ENCODE data around the gene MBLAC1.

Gene MBLAC1

DNA sequence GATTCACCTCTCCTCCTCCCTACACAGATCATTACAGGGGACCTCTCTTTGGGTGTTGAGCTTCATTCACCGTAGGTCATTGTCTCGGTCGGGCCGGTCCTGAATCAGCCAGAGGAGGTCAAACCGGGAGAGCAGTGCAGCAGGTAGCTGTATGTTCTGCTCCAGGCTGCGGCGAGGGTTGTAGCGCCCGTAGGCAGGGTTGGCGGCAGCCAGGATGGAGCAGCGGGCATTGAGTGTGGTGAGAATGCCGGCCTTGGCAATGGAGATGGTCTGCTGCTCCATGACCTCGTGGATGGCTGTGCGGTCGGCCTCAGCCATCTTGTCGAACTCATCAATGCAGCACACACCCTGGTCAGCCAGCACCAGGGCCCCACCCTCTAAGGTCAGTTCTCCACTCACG, 31.1 kb upstream of the MBLAC1 start:
- DNase-seq (ENCODE audit: low read depth, low spot score), result no peak

- DNase-seq (ENCODE audit: low read depth, low spot score), result no peak
These were observed 27.9 kb upstream of the MBLAC1 start for GRCh38 chr7:100098913-100099312.

- no peak for DNase-seq (ENCODE audit: low read depth, low spot score)
These were observed 27.3 kb upstream of the MBLAC1 start for GRCh38 chr7:100099452-100099851.

GRCh38 chr7:100100420-100101015, 26.2 kb upstream of the MBLAC1 start:
- DNase-seq (ENCODE audit: low read depth, low spot score), result peak; percentile 92

DNA sequence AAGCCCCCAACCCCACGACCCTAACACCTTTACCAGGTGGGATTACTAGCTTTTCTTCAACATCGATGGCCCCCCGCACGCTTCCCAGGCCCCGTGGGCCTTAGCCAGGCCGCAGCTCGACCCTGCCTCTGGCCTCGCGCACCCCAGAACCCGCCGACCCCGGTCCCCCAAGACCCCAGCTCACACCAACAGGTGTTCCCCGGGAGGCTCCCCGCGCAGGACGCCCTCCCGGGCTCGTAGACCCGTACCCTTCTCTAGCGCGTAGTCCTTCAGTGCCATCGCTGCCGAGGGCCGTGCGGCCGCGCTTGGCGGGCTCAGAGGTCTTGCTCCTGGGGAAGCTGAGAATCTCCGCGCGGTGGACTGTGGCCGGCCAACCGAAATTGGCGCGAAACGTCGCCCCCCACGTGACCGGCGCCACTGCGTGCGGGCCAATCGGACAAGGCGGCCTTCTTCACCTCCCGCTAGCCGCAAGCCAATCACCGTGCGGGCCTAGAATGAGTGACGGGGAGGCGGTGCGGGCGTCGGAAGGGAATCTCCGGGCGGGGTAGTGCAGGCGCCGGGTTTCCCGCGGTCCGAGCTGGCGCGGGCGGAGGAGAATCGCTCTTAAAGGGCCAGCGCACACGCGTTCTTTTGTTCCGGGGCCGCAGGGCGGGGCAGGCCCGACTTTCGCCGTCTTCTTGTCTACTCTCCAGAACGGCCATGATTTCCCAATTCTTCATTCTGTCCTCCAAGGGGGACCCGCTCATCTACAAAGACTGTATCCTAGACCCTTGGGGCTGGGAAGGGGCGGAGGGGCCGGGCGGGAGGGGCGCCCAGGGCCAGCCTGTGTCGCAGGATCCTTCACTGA, 25.5 kb upstream of the MBLAC1 start, which contains the start of the genes AP4M1 and MCM7:
Gene AP4M1, plus strand, starts transcription at position 628 of the 847 bp plus-strand sequence. Its CDS starts 72 bp downstream, at position 700.
Gene MCM7, minus strand, starts transcription at position 382 of the 847 bp plus-strand sequence. Its CDS starts 103 bp downstream, at position 279.
- DNase-seq (ENCODE audit: low read depth, low spot score), result peak; percentile 98

DNA sequence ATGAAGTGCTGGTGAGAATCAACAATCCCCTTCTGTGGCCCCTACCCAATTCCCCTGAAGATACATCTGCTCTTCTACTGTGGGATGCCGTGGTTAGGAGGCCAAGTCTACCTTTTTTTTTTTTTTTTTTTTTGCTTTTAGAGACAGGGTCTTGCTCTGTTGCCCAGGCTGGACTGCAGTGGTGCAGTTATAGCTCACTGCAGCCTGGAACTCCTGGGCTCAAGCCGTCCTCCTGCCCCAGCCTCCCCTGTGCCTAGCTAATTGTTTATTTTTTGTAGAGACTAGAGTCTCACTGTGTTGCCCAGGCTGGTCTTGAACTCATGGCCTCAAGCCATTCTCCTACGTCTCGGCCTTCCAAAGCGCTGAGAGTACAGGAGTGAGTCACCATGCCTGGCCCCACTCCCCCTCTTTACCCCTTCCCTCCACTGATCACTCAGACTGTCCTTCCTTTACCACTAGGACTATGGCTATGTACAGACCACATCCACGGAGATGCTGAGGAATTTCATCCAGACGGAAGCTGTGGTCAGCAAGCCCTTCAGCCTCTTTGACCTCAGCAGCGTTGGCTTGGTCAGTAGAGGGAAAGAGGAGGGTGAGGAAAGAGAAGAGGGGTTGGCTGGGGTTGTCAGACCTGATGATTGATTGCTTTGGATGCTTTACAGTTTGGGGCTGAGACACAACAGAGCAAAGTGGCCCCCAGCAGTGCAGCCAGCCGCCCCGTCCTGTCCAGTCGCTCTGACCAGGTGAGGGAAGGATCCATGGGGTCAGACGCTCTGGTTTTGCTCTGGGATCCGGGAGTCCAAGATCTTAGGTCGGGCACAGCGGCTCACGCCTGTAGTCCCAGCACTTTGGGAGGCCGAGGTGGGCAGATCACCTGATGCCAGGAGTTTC, 23.6 kb upstream of the MBLAC1 start:
- DNase-seq (ENCODE audit: low read depth, low spot score), result no peak

GRCh38 chr7:100105534-100105933, 21.2 kb upstream of the MBLAC1 start:
- DNase-seq (ENCODE audit: low read depth, low spot score), result no peak

- DNase-seq (ENCODE audit: low read depth, low spot score), result no peak
These were observed 20.1 kb upstream of the MBLAC1 start for GRCh38 chr7:100106633-100107032.

DNA sequence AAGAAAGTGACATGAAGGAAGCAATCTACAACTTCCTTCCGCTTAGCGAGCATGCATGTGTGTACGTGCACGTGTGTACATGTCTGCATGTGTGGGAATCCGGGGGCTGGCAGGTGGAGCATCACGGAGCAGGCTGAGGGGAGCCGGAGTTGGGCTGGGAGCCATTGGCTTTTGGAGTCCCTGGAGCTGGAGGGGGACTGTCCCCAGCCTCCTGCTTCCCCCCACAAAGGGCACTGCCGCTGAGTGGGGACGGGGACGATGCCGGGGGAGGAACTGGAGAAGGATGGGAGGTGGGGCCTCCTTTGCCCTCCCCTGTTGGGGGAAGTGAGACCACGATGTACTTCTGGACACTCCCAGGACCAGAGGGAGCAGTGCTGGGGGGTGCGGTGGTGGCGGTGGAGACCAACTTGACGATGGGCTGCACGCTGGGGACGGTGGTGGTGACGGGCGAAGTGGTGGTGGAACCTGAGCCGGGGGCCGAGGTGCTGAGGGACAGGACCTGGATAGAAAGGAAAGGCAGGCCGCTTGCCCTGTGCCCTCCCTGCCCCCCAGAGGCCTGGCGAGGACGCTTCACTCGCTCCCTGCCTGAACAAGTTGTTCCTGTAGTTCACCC, 19.5 kb upstream of the MBLAC1 start:
- no peak for DNase-seq (ENCODE audit: low read depth, low spot score)

GRCh38 chr7:100107890-100108289, 18.9 kb upstream of the MBLAC1 start:
- DNase-seq (ENCODE audit: low read depth, low spot score), result no peak

GRCh38 chr7:100109521-100110163, 17.1 kb upstream of the MBLAC1 start:
- DNase-seq (ENCODE audit: low read depth, low spot score), result no peak

GRCh38 chr7:100111156-100111555, 15.6 kb upstream of the MBLAC1 start:
- no peak for DNase-seq (ENCODE audit: low read depth, low spot score)

DNA sequence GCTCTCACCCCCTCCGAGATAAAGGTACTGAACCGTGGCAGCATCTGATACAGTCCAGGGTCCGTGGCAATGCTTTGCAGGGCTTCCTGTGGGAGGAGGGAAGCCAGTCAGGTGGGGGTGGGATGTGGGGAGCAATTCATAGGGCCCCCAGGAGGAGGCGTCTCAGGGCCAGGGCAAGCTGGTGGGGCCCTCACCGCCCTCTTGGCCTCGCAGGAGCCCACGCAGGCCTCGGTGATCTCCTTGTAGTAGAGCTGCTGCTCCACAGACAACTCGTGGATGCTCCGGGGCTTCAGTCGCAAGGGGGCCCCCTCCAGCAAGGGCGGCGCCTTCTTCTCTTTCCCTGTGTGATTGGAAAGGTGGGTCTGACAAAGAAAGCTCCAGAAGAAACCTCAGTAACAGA, 14.9 kb upstream of the MBLAC1 start:
- DNase-seq (ENCODE audit: low read depth, low spot score), result no peak

GRCh38 chr7:100115026-100115425, 11.7 kb upstream of the MBLAC1 start:
- DNase-seq (ENCODE audit: low read depth, low spot score), result no peak

DNA sequence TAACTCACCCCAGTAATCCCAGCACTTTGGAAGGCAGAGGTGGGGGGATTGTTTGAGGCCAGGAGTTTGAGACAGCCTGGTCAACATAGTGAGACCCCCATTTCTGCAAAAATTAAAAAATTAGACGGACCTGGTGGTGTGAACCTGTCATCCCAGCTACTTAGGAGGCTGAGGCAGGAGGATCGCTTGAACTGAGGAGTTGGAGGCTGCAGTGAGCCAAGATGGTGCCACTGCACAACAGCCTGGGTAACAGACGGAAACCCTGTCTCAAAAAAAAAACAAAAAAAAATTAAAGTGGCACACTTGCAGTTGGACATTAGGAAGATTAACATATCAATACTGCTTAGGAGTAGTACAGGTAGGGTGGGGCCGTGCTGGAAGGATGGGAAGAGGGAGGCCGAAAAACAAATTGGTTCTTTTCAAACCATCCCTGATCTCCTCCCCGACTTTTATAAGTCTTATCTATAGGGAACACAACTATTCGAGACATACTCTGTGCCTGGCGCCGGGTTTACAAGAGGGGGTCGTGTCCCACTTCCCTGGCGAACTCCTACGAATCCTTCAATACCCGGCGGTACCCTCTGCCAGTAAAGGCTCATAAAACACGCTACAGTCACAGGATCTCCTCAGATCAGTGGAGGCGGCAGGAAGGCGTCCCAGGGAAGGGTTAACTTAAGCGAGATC, 8.2 kb upstream of the MBLAC1 start:
- DNase-seq (ENCODE audit: low read depth, low spot score), result no peak

GRCh38 chr7:100119072-100119969, 7.4 kb upstream of the MBLAC1 start, which contains the start of the genes CNPY4 and TAF6:
Gene CNPY4 (plus strand): TSS chr7:100119634. CDS start chr7:100119745, 111 bp downstream.
Gene TAF6 (minus strand): TSS chr7:100119358. CDS start chr7:100114209, 5,149 bp downstream.
- peak; percentile 93 for DNase-seq (ENCODE audit: low read depth, low spot score)

DNA sequence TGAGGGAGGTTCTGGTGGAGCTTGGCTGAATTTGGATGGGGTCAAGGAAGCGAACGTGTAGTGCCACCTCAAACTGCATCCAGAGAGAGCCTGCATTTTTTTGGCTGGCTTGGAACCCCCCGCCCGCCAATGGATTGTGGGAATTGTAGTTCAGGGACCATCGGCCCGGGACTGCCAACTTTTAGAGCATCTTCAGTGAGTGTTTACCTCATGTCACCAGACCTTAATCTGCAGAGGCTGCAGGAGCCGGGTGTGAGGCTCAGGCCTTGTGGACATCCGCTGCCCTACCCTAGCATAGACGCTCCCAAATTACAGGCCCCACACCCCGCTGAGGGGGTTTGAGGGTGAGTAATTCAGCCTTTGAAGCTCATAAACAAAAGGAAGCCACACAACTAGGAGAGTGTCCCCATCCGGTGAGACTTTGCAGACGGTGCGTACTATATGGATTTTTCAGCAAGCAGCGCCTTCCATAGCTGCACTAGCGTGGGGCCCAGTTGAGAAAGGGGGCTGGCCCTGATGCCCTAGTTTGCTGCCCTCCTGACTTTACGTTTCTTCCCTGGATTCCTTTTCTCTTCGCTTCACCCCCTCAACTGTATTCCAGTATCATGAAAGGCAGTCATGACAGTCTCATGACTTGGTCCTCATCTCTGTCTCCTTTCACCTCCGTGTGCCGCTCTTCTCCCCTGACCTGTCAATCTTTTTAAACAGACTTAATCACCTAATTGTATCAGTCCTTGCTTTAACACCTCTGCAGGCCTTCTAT, 6.6 kb upstream of the MBLAC1 start:
- DNase-seq (ENCODE audit: low read depth, low spot score), result no peak

- no peak for DNase-seq (ENCODE audit: low read depth, low spot score)
These were observed 6.1 kb upstream of the MBLAC1 start for GRCh38 chr7:100120733-100121036.

- no peak for DNase-seq (ENCODE audit: low read depth, low spot score)
These were observed 4.7 kb upstream of the MBLAC1 start for GRCh38 chr7:100122067-100122466.

All from smooth muscle cell of the brain vasculature (primary cell).